Measurements from ENCODE around the gene ERMARD.
"Not testable (repeated sequence)": the region's sequence is repeated elsewhere in the genome, so short reads cannot be mapped to it uniquely, and the experiment has no call there.

Gene ERMARD

GRCh38 chr6:169738204-169738975, 13.0 kb upstream of the ERMARD start:
- no peak for DNase-seq (ENCODE audit: low read depth)

- no peak for DNase-seq (ENCODE audit: low read depth)
Observed at GRCh38 chr6:169738976-169739529, 12.4 kb upstream of the ERMARD start.

GRCh38 chr6:169741344-169741743, 10.1 kb upstream of the ERMARD start:
- no peak for DNase-seq (ENCODE audit: low read depth)

- DNase-seq (ENCODE audit: low read depth), result no peak
Observed at GRCh38 chr6:169745405-169745804, 6.0 kb upstream of the ERMARD start.

GRCh38 chr6:169746556-169746955, 4.9 kb upstream of the ERMARD start:
- DNase-seq (ENCODE audit: low read depth), result no peak

GRCh38 chr6:169752074-169752623, 727 bp downstream of the ERMARD start:
- peak; percentile 3 for DNase-seq (ENCODE audit: low read depth)

- DNase-seq (ENCODE audit: low read depth), result no peak
Observed at GRCh38 chr6:169755162-169755561, 3.7 kb downstream of the ERMARD start.

GRCh38 chr6:169763308-169763707, 11.9 kb downstream of the ERMARD start:
- no peak for DNase-seq (ENCODE audit: low read depth)

GRCh38 chr6:169763881-169764280, 12.5 kb downstream of the ERMARD start:
- no peak for DNase-seq (ENCODE audit: low read depth)

- DNase-seq (ENCODE audit: low read depth), result not testable (repeated sequence)
Observed at GRCh38 chr6:169765789-169766188, 14.4 kb downstream of the ERMARD start.

GRCh38 chr6:169766232-169766631, 14.8 kb downstream of the ERMARD start:
- DNase-seq (ENCODE audit: low read depth), result no peak

GRCh38 chr6:169766921-169767736, 15.7 kb downstream of the ERMARD start:
- DNase-seq (ENCODE audit: low read depth), result no peak

GRCh38 chr6:169774347-169774746, 22.9 kb downstream of the ERMARD start:
- DNase-seq (ENCODE audit: low read depth), result no peak

GRCh38 chr6:169775321-169775720, 23.9 kb downstream of the ERMARD start:
- DNase-seq (ENCODE audit: low read depth), result no peak

- DNase-seq (ENCODE audit: low read depth), result no peak
Observed at GRCh38 chr6:169776379-169776778, 25.0 kb downstream of the ERMARD start.

GRCh38 chr6:169777896-169778295, 26.5 kb downstream of the ERMARD start:
- no peak for DNase-seq (ENCODE audit: low read depth)

GRCh38 chr6:169778646-169779045, 27.2 kb downstream of the ERMARD start:
- DNase-seq (ENCODE audit: low read depth), result no peak

- DNase-seq (ENCODE audit: low read depth), result no peak
Observed at GRCh38 chr6:169779092-169779815, 27.8 kb downstream of the ERMARD start.

- DNase-seq (ENCODE audit: low read depth), result no peak
Observed at GRCh38 chr6:169779896-169780295, 28.5 kb downstream of the ERMARD start.

GRCh38 chr6:169780571-169781091, 29.2 kb downstream of the ERMARD start:
- DNase-seq (ENCODE audit: low read depth), result no peak

GRCh38 chr6:169782966-169783365, 31.5 kb downstream of the ERMARD start:
- DNase-seq (ENCODE audit: low read depth), result no peak

GRCh38 chr6:169783401-169783800, 32.0 kb downstream of the ERMARD start:
- DNase-seq (ENCODE audit: low read depth), result no peak
